ENCODE results near the gene ST8SIA1.

The ST8SIA1 gene

GRCh38 chr12:22286569-22286968 lies 47.9 kb downstream of the ST8SIA1 start:
- FAIRE-seq (no peak), DNase-seq (ENCODE audit: extremely low spot score, insufficient read length, low read depth) (no peak)

DNA sequence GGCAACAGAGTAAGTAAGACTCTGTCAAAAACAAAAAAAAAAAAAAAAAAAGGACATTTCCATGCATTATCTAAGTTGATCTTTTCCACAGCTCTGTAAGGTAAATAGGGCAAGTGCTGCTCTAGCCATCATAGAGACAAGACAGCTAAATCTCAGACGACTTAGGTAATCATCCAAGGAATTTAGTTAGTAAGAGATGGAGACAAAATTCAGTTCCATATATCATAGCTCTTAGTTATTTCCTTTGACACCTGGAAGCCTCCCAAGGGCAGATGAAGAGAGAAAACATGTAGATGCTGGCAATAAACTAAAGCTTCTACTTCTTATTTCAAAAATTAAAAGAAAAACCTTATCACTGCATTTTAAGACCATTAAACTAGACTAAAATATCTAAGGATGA lies 48.7 kb downstream of the ST8SIA1 start:
- DNase-seq (ENCODE audit: extremely low spot score, insufficient read length, low read depth) = no peak
- no peak for FAIRE-seq

DNA sequence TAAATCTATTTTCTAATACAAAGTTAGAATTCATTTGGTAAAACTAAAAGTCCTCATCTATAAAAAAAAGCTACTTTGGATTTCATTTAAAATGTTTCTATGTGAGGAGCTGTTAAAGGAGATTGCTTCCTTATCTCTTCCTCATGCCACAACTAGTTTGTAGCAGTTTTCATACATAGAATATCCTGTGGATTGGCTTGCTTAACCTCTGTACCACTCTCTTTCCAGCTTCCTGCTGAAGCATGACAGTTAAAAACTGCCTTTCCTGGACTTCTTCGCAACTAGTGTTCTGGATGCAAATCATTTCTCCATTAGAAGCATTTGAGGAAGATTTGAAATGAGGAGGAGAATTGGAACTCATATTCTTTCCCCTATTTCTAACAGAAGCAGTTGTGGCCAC lies 49.6 kb downstream of the ST8SIA1 start:
- FAIRE-seq (no peak), DNase-seq (ENCODE audit: extremely low spot score, insufficient read length, low read depth) (no peak)

GRCh38 chr12:22283508-22283907 lies 51.0 kb downstream of the ST8SIA1 start:
- no peak for FAIRE-seq
- DNase-seq (ENCODE audit: extremely low spot score, insufficient read length, low read depth) = no peak

- FAIRE-seq (no peak), DNase-seq (ENCODE audit: extremely low spot score, insufficient read length, low read depth) (no peak)
Measured at GRCh38 chr12:22283006-22283506, 51.5 kb downstream of the ST8SIA1 start.

- FAIRE-seq = no peak
- no peak for DNase-seq (ENCODE audit: extremely low spot score, insufficient read length, low read depth)
Measured at GRCh38 chr12:22282283-22282682, 52.2 kb downstream of the ST8SIA1 start.

DNA sequence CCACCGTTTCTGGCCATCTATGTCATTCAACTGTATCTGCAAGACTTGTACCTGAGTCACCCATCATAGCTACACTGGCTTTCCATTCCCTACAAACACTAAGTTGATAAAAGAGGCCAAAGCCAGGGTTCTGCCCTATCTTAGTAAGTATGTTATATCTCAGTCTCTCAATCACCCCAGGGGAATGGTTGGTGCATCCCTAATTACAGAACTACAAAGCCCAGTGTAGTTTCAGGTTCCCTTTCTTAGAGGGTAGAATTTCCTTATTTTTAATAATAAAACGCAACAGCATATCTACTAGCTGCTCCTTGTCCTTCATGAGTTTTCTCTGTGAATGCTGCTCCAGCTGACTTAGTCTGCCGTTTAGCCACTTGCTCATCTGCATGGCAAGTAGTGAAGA lies 57.6 kb downstream of the ST8SIA1 start:
- FAIRE-seq = no peak
- DNase-seq (ENCODE audit: extremely low spot score, insufficient read length, low read depth) = no peak

GRCh38 chr12:22276313-22276712 lies 58.2 kb downstream of the ST8SIA1 start:
- FAIRE-seq = no peak
- no peak for DNase-seq (ENCODE audit: extremely low spot score, insufficient read length, low read depth)

DNA sequence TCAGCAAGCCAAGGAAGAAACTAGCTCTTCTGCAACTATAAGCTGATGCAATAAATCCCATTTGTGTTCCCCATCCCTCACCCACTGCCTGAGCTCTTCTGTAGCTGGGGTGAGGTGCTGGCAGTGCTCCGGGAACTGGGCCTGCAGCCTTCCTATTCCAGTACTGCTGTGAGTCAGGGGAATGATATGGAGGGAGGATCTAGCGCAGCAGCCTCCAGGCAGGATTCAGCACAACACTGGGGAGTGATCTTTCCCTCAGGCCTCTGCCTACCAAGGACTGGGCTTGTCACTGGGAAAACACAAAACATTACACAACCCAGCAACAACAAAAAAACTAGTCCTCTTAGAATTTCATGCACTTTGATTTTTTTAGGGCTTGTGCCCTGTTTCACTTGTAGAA lies 58.7 kb downstream of the ST8SIA1 start:
- no peak for DNase-seq (ENCODE audit: extremely low spot score, insufficient read length, low read depth)
- no peak for FAIRE-seq

GRCh38 chr12:22272335-22273151 lies 62.0 kb downstream of the ST8SIA1 start:
- FAIRE-seq (no peak), DNase-seq (ENCODE audit: extremely low spot score, insufficient read length, low read depth) (no peak)

- FAIRE-seq = no peak
- no peak for DNase-seq (ENCODE audit: extremely low spot score, insufficient read length, low read depth)
Measured at GRCh38 chr12:22271023-22271422, 63.5 kb downstream of the ST8SIA1 start.

GRCh38 chr12:22268973-22269372 lies 65.5 kb downstream of the ST8SIA1 start:
- DNase-seq (ENCODE audit: extremely low spot score, insufficient read length, low read depth) (no peak), FAIRE-seq (no peak)

GRCh38 chr12:22268406-22268805 lies 66.1 kb downstream of the ST8SIA1 start:
- DNase-seq (ENCODE audit: extremely low spot score, insufficient read length, low read depth) (no peak), FAIRE-seq (no peak)

GRCh38 chr12:22266101-22266500 lies 68.4 kb downstream of the ST8SIA1 start:
- DNase-seq (ENCODE audit: extremely low spot score, insufficient read length, low read depth) (no peak), FAIRE-seq (no peak)

GRCh38 chr12:22264380-22264779 lies 70.1 kb downstream of the ST8SIA1 start:
- no peak for DNase-seq (ENCODE audit: extremely low spot score, insufficient read length, low read depth)
- FAIRE-seq = no peak

DNA sequence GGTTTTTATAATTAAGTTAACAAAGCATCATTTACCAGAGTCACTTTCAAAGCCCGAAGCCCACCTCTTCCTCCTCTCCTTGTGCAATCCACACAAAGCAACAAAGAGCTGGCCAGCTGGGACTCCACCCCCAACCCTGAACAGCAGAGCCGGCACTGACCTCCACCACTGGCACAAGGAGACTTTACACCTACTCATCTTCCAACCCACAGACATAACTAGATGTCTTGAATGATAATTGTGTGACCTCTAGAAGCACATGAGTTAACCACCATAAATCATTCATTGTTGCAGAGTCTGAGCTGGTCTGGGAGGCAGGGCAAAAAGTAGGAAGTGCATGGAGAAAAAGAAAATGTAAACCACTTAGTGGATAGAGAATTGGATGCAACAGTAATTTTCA lies 72.2 kb downstream of the ST8SIA1 start:
- DNase-seq (ENCODE audit: extremely low spot score, insufficient read length, low read depth) (no peak), FAIRE-seq (no peak)

GRCh38 chr12:22257100-22257499 lies 77.4 kb downstream of the ST8SIA1 start:
- DNase-seq (ENCODE audit: extremely low spot score, insufficient read length, low read depth) (no peak), FAIRE-seq (no peak)

GRCh38 chr12:22256605-22257004 lies 77.9 kb downstream of the ST8SIA1 start:
- DNase-seq (ENCODE audit: extremely low spot score, insufficient read length, low read depth) = no peak
- FAIRE-seq = no peak

DNA sequence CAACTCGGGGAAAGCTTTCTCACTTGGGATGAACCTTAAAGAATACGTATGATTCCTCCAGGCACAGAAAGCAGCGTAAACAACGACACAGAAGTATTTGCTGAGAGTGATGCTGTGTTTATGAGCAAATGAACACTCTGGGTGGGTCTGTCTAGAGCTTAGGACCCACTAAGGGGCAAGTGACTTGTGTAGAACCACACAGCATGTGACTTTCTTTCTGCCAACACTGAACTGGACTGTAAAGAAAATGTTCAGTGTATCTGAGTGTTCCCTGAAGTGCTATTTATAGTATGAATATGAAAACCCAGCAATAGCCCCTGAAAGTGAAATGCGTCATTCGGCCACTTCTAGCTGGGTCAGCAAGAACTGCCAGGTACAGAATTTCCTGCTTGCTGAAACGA lies 78.5 kb downstream of the ST8SIA1 start:
- no peak for FAIRE-seq
- no peak for DNase-seq (ENCODE audit: extremely low spot score, insufficient read length, low read depth)

DNA sequence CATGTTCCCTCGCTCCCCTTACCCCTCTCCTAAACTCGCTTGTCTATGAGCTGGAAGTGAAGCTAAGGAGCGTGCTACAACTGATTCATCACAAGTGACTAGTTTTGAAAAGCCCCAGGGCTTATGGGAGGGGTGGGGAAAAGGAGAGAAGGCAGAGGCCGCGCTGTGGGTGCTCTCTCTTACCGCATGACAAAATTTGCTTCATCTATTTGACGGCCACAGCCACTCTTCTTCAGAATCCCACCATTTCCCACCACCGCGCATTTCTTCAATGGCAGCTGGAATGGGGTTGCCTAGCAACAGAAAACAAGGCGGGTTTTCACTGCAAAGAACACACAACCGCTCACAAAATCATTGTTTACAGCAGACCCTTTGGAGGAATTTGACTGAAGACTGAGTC lies 79.4 kb downstream of the ST8SIA1 start:
- DNase-seq (ENCODE audit: extremely low spot score, insufficient read length, low read depth) (no peak), FAIRE-seq (no peak)

DNA sequence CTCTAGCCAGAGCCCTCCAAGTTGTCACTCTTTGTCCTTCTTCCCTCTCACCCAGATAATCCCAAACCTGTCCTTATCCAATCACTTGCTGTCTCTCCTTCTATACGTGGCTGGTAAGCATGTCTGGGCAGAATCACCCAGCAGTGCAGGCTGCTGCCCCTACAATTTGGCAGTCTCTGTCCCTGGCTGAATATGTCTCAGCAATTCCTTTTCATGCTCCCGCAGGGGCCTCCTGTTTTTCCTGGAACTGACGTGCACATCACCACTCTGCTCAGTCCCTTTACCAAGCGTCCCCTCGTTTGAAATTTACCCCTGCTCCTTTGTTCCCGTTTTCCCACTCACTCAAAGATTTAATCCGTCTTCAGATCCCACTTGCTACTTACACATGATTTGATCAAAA lies 80.0 kb downstream of the ST8SIA1 start:
- DNase-seq (ENCODE audit: extremely low spot score, insufficient read length, low read depth) (no peak), FAIRE-seq (no peak)

- FAIRE-seq = no peak
- no peak for DNase-seq (ENCODE audit: extremely low spot score, insufficient read length, low read depth)
Measured at GRCh38 chr12:22252057-22252456, 82.5 kb downstream of the ST8SIA1 start.
